GM12875 (cell line): ENCODE measurements around the gene SMURF2.

ENCODE experiments used
- H3K4me3 ChIP-seq: one replicate; pipeline ENCODE4 v1.5.1; 2011; ENCODE audit warnings: low read depth, low read length, control low read depth
- TF ChIP-seq, protein P1 (sequence below): IDR thresholded peaks from 2 replicates; pipeline ENCODE4 v1.5.1; 2011; ENCODE audit warnings: low read depth, mild to moderate bottlenecking, control low read depth, inconsistent platforms, low read length, moderate library complexity, borderline replicate concordance; ENCODE audit not compliant: insufficient read depth

SMURF2 gene

DNA sequence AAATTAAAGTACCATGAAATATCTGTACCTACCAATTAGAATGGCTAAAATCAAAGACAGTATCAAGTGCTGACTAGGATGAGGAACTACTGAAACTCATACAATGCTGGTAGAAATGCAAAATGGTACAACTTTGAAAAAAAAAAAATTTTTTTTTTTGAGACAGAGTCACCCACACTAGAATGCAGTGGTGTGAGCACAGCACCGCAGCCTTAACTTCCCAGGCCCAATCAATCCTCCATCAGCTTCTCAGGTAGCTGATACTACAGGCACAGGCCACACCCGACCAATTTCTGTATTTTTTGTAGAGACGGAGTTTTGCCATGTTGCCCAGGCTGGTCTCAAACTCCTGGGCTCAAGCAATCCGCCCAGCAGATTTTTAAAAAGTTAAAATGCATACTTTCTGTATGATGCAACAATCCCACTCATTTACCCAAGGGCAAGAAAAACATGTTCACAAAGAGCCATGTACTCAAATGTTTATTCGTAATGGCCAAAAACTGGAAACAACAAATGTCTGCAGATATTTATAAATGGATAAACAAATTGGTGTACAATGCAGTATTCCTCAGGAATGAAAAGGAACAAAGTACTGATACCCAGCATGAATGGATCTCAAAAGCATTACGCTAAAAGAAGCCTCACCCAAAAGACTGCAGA, 8.7 kb downstream of the SMURF2 start:
- TF ChIP-seq, protein P1, sequence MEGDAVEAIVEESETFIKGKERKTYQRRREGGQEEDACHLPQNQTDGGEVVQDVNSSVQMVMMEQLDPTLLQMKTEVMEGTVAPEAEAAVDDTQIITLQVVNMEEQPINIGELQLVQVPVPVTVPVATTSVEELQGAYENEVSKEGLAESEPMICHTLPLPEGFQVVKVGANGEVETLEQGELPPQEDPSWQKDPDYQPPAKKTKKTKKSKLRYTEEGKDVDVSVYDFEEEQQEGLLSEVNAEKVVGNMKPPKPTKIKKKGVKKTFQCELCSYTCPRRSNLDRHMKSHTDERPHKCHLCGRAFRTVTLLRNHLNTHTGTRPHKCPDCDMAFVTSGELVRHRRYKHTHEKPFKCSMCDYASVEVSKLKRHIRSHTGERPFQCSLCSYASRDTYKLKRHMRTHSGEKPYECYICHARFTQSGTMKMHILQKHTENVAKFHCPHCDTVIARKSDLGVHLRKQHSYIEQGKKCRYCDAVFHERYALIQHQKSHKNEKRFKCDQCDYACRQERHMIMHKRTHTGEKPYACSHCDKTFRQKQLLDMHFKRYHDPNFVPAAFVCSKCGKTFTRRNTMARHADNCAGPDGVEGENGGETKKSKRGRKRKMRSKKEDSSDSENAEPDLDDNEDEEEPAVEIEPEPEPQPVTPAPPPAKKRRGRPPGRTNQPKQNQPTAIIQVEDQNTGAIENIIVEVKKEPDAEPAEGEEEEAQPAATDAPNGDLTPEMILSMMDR: no peak
- H3K4me3 ChIP-seq: no peak overlapping the region

DNA sequence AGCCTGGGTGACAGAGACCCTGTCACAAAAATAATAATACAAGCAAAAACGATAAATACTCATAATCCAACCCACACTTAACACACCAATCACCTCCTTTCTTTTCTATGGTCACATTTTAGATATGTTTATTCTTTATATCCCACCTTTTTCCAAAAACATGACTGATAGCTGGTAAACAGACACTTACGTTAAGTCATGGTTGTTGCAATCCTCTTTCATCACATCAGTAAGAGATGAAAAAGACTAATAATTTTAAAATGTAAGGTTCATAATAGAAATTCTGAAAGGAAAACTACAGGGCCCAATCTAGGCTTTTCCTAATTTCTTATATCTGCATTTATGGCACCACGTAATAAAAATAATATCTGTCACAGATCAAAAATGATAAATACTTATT, 10.2 kb downstream of the SMURF2 start:
- H3K4me3 ChIP-seq: no peak overlapping the region
- TF ChIP-seq, protein P1: no peak

DNA sequence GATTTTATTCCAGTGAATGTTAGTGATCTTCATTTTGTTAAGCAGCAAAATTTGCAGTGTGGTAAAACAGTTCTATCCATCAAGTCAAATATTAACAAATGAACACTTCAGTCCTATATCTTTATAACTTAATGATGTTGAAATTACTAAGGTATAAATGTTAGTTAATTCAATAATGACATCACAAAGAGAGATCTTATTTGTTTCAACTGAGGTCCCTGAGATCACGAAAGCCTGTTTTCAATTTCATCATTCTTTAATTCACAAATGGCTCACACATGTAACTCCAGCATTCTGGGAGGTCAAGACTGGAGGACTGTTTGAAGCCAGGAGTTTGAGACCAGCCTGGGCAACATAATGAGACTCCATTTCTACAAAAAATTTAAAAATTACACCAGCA, 13.9 kb downstream of the SMURF2 start:
- H3K4me3 ChIP-seq: no peak overlapping the region
- TF ChIP-seq, protein P1: no peak

DNA sequence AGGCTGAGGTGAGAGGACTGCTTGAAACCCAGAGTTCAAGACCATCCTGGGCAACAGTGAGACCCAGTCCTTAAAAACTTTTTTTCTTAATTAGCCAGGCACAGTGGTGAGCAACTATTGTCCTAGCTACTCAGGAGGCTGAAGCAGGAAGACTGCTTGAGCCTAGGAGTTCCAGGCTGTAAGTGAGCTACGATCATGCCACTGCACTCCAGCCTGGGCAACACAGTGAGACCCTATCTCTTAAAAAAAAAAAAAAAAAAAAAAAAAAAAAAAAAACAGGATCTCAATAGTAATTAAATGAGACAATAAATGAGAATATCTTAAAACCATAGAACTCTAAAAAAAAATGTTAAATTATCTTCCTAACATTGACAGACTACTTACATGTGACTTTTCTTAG, 14.3 kb downstream of the SMURF2 start:
- H3K4me3 ChIP-seq: no peak overlapping the region
- TF ChIP-seq, protein P1: no peak

DNA sequence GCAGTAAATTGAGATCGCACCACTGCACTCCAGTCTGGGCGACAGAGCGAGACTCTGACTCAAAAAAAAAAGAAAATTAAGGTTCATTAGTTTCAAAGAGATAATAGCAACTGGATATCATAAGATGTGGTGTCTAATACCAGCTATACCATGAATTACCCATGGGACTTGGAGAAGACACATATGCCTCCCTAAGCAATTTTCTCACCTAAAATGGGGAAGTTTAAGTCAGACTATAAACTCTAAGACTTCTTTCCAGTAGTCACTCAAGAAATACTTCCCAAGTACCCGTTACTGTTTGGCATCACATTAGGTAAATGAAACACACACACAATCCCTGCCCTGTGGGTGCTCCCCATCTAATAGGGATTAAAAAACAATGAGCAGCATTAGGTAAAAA, 22.6 kb downstream of the SMURF2 start:
- no peak overlapping the region for H3K4me3 ChIP-seq
- TF ChIP-seq, protein P1: no peak

DNA sequence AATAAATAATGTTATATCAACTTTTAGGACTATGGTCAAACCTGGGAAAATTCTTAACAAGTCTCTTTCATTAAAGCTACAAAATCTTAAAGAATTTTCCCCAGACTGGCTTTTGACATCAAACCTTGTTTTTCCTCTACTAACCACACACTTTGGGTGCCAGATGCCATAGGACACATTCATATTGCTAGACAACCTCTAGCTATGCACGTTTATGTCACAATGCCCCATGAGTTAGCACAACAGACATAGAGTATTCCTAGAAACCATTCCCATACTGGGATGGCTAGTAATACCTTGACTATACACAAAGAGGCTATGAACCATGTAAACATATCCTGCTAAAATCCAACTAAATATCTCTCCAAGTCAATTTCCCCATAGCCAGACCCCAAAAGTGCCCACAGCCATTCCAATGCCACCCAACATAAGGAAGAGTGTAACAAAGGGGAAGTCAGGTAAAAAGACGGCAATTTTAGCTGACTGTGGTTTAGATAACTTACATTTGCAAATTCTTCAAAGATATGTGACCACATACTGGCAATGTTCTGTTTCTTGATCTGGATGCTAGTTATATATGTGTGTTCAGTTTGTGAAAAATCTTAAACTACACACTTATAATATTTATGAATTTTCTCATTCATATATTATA, 23.4 kb downstream of the SMURF2 start:
- H3K4me3 ChIP-seq: no peak overlapping the region
- TF ChIP-seq, protein P1: no peak
